ENCODE results near the gene S1PR3.

GRCh38 chr9:88942411-88942810 is 48.9 kb upstream of the S1PR3 start:
- TF ChIP-seq CTCF (IDR thresholded peaks at IDR 0.05) (no peak), POLR2A (IDR thresholded peaks at IDR 0.05) (no peak)
